ENCODE measurements around the gene FXYD2. TPM values are rescaled to one million over a fixed set of nuclear protein-coding genes. Genes with fewer than 3 reads are reported as not detected.

FXYD2 gene
- total RNA-seq, 1 donor from 2014 or later: not detected

DNA sequence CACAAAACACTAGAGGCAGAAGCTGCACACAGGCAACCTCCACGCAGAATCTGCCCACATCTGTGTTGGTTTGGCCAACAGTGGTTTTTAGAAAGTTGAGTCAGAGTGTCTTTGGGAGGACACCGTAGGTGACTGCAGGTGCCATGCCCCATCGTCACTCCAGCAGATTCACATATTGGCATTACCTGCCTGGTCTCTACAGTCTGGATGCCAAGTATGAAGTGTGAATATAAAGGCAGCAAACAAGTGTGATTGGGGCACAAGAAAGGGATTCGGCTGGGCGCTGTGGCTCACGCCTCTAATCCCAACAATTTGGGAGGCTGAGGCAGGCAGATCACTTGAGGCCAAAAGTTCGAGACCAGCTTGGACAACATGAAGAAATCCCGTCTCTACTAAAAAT lies 11.0 kb upstream of the FXYD2 start:
- H3K4me3 ChIP-seq (ENCODE audit: insufficient read depth, low read depth, low read length): no peak overlapping the region
- no peak overlapping the region for H2AFZ ChIP-seq (ENCODE audit: low read depth, low read length)
- no peaks in the 10 kb centered on the region for H3K9me3 ChIP-seq (ENCODE audit: insufficient read depth, low read depth, low read length)
- H3K27ac Mint-ChIP-seq (ENCODE audit: unreplicated experiment): no peak overlapping the region
- peaks cover 9% of the 10 kb centered on the region for H3K4me1 Mint-ChIP-seq (ENCODE audit: low read depth, unreplicated experiment)
- H3K27ac ChIP-seq (ENCODE audit: low read depth, low read length): no peak overlapping the region
- H3K36me3 ChIP-seq (ENCODE audit: insufficient read depth, low read length): no peaks in the 10 kb centered on the region
- no peaks in the 10 kb centered on the region for H3K79me2 ChIP-seq (ENCODE audit: insufficient read depth, low read length)
- peaks cover 57% of the 10 kb centered on the region for H3K27me3 Mint-ChIP-seq (ENCODE audit: low read depth, unreplicated experiment)
- peaks cover 6% of the 10 kb centered on the region for H3K9me3 Mint-ChIP-seq (ENCODE audit: unreplicated experiment)
- TF ChIP-seq EZH2 (IDR thresholded peaks at IDR 0.05; ENCODE audit: insufficient read depth, low read length): no peak
- TF ChIP-seq CTCF (IDR thresholded peaks at IDR 0.05; ENCODE audit: insufficient read depth, low read depth, low read length): no peak
- peaks cover under 1% of the 10 kb centered on the region for H3K36me3 Mint-ChIP-seq (ENCODE audit: low read depth, unreplicated experiment)
- peaks cover 7% of the 10 kb centered on the region for H3K27me3 ChIP-seq (ENCODE audit: insufficient read depth, low read length)
- FAIRE-seq: no peak
- no peaks in the 10 kb centered on the region for H4K20me1 ChIP-seq (ENCODE audit: insufficient read depth, low read length)
- no peaks in the 10 kb centered on the region for H3K4me1 ChIP-seq (ENCODE audit: insufficient read depth, low read length)
- H3K9ac ChIP-seq (ENCODE audit: low read length): no peak overlapping the region
- no peak overlapping the region for H3K4me3 Mint-ChIP-seq (ENCODE audit: unreplicated experiment)
- no peak overlapping the region for H3K4me2 ChIP-seq (ENCODE audit: low read length)
- DNase-seq (ENCODE audit: low read depth): no peak

GRCh38 chr11:117834838-117835443 lies 10.4 kb upstream of the FXYD2 start:
- Mint-ChIP-seq H3K4me1 (ENCODE audit: low read depth, unreplicated experiment) (peaks cover 13% of the 10 kb centered on the region), H3K36me3 (ENCODE audit: low read depth, unreplicated experiment) (no peaks in the 10 kb centered on the region), H3K9me3 (ENCODE audit: unreplicated experiment) (peaks cover 6% of the 10 kb centered on the region), H3K4me3 (ENCODE audit: unreplicated experiment) (no peak overlapping the region), H3K27me3 (ENCODE audit: low read depth, unreplicated experiment) (peaks cover 55% of the 10 kb centered on the region), H3K27ac (ENCODE audit: unreplicated experiment) (no peak overlapping the region)
- H3K4me1 ChIP-seq (ENCODE audit: insufficient read depth, low read length): no peaks in the 10 kb centered on the region
- no peak overlapping the region for H2AFZ ChIP-seq (ENCODE audit: low read depth, low read length)
- no peak overlapping the region for H3K4me3 ChIP-seq (ENCODE audit: insufficient read depth, low read depth, low read length)
- peaks cover 7% of the 10 kb centered on the region for H3K27me3 ChIP-seq (ENCODE audit: insufficient read depth, low read length)
- no peak overlapping the region for H3K27ac ChIP-seq (ENCODE audit: low read depth, low read length)
- H4K20me1 ChIP-seq (ENCODE audit: insufficient read depth, low read length): no peaks in the 10 kb centered on the region
- H3K9ac ChIP-seq (ENCODE audit: low read length): no peak overlapping the region
- no peak for FAIRE-seq
- no peak overlapping the region for H3K4me2 ChIP-seq (ENCODE audit: low read length)
- H3K79me2 ChIP-seq (ENCODE audit: insufficient read depth, low read length): no peaks in the 10 kb centered on the region
- no peak for DNase-seq (ENCODE audit: low read depth)
- no peaks in the 10 kb centered on the region for H3K36me3 ChIP-seq (ENCODE audit: insufficient read depth, low read length)
- no peak for TF ChIP-seq EZH2 (IDR thresholded peaks at IDR 0.05; ENCODE audit: insufficient read depth, low read length)
- no peak for TF ChIP-seq CTCF (IDR thresholded peaks at IDR 0.05; ENCODE audit: insufficient read depth, low read depth, low read length)
- H3K9me3 ChIP-seq (ENCODE audit: insufficient read depth, low read depth, low read length): no peaks in the 10 kb centered on the region

DNA sequence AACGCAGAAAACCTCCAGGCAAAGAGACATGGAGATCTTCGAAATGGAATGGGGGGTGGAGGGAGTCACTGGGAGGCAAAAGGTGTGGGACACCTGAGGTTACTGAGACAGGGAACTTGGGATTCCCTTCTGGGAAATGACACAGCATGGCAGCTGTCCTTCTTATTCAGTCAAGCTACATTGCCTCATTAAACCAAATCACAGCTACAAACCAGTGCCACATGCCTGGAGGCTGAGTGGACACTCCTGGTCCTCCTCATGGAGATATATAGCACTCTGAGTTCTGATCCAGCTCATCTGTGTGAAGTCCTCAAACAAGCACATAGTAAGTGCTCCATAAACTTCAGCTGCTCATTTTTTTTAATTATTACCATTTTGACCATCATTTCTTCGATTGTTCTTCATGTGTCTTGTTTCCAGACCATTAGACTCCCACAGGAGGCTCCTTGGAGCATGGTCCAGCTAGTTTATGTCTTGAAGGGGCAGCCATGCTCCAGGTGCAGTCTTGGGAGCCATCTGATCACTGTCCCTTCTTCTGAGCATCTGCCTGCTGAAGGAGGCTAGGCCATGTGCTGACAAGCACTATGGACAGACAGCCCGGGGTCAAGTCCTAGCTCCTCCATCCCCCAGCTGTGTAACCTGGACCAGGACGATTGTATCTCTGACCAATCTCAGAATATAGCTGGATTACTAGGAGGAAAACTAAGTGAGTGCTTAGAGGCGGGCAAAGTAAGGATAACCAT lies 9.7 kb upstream of the FXYD2 start:
- DNase-seq (ENCODE audit: low read depth) (no peak), FAIRE-seq (no peak)
- Histone ChIP-seq H3K4me1 (ENCODE audit: insufficient read depth, low read length) (peaks cover 1% of the 10 kb centered on the region), H4K20me1 (ENCODE audit: insufficient read depth, low read length) (no peaks in the 10 kb centered on the region), H3K4me3 (ENCODE audit: insufficient read depth, low read depth, low read length) (no peak overlapping the region), H3K27ac (ENCODE audit: low read depth, low read length) (no peak overlapping the region), H2AFZ (ENCODE audit: low read depth, low read length) (no peak overlapping the region), H3K9ac (ENCODE audit: low read length) (no peak overlapping the region), H3K27me3 (ENCODE audit: insufficient read depth, low read length) (peaks cover 7% of the 10 kb centered on the region), H3K36me3 (ENCODE audit: insufficient read depth, low read length) (no peaks in the 10 kb centered on the region), H3K4me2 (ENCODE audit: low read length) (no peak overlapping the region), H3K9me3 (ENCODE audit: insufficient read depth, low read depth, low read length) (no peaks in the 10 kb centered on the region), H3K79me2 (ENCODE audit: insufficient read depth, low read length) (no peaks in the 10 kb centered on the region)
- peaks cover 48% of the 10 kb centered on the region for H3K27me3 Mint-ChIP-seq (ENCODE audit: low read depth, unreplicated experiment)
- no peak overlapping the region for H3K4me3 Mint-ChIP-seq (ENCODE audit: unreplicated experiment)
- peaks cover 6% of the 10 kb centered on the region for H3K9me3 Mint-ChIP-seq (ENCODE audit: unreplicated experiment)
- no peak overlapping the region for H3K27ac Mint-ChIP-seq (ENCODE audit: unreplicated experiment)
- H3K36me3 Mint-ChIP-seq (ENCODE audit: low read depth, unreplicated experiment): no peaks in the 10 kb centered on the region
- H3K4me1 Mint-ChIP-seq (ENCODE audit: low read depth, unreplicated experiment): peaks cover 13% of the 10 kb centered on the region
- TF ChIP-seq CTCF (IDR thresholded peaks at IDR 0.05; ENCODE audit: insufficient read depth, low read depth, low read length): no peak
- no peak for TF ChIP-seq EZH2 (IDR thresholded peaks at IDR 0.05; ENCODE audit: insufficient read depth, low read length)
